ENCODE data around the gene GIMAP7.

- TF ChIP-seq CTCF (IDR thresholded peaks at IDR 0.05): no peak
- no peak for TF ChIP-seq POLR2A (IDR thresholded peaks at IDR 0.05)
Measured at GRCh38 chr7:150489782-150490181, 24.9 kb upstream of the GIMAP7 start.

Measured in body of pancreas (tissue), 4 donors.